HG02642 (cell line): ENCODE measurements around the gene IGSF9.

Experiments used
- ATAC-seq: cut with Tn5 transposase; IDR thresholded peaks from one replicate; pipeline ENCODE4 v1.9.1; 2021; ENCODE audit warnings: mild to moderate bottlenecking; ENCODE audit not compliant: unreplicated experiment, poor library complexity

Gene IGSF9

GRCh38 chr1:159945483-159946241 lies at the start of gene IGSF9:
Gene IGSF9, minus strand, starts transcription at chr1:159945613. Its CDS starts 2,159 bp downstream, at chr1:159943454.
- peak; percentile 66 for ATAC-seq

- ATAC-seq, result no peak
Observed at GRCh38 chr1:159994896-159995295, 49.5 kb upstream of the IGSF9 start.

GRCh38 chr1:159993911-159994310 lies 48.5 kb upstream of the IGSF9 start:
- ATAC-seq, result no peak

- ATAC-seq, result no peak
Observed at GRCh38 chr1:159992161-159992560, 46.7 kb upstream of the IGSF9 start.

- no peak for ATAC-seq
Observed at GRCh38 chr1:159991513-159991912, 46.1 kb upstream of the IGSF9 start.

GRCh38 chr1:159990005-159990404 lies 44.6 kb upstream of the IGSF9 start:
- no peak for ATAC-seq

- no peak for ATAC-seq
Observed at GRCh38 chr1:159989581-159989980, 44.2 kb upstream of the IGSF9 start.

- ATAC-seq, result no peak
Observed at GRCh38 chr1:159988006-159988405, 42.6 kb upstream of the IGSF9 start.

- ATAC-seq, result no peak
Observed at GRCh38 chr1:159987186-159987585, 41.8 kb upstream of the IGSF9 start.

GRCh38 chr1:159986531-159986930 lies 41.1 kb upstream of the IGSF9 start:
- ATAC-seq, result no peak

- ATAC-seq, result no peak
Observed at GRCh38 chr1:159986093-159986492, 40.7 kb upstream of the IGSF9 start.

GRCh38 chr1:159985473-159985872 lies 40.1 kb upstream of the IGSF9 start:
- ATAC-seq, result no peak

GRCh38 chr1:159983681-159984080 lies 38.3 kb upstream of the IGSF9 start:
- no peak for ATAC-seq

- no peak for ATAC-seq
Observed at GRCh38 chr1:159982280-159982679, 36.9 kb upstream of the IGSF9 start.

GRCh38 chr1:159981351-159982055 lies 36.1 kb upstream of the IGSF9 start:
- ATAC-seq, result no peak

GRCh38 chr1:159980786-159981185 lies 35.4 kb upstream of the IGSF9 start:
- no peak for ATAC-seq

GRCh38 chr1:159980076-159980475 lies 34.7 kb upstream of the IGSF9 start:
- ATAC-seq, result no peak

GRCh38 chr1:159979257-159979656 lies 33.8 kb upstream of the IGSF9 start:
- ATAC-seq, result no peak

- ATAC-seq, result no peak
Observed at GRCh38 chr1:159978107-159978398, 32.6 kb upstream of the IGSF9 start.

GRCh38 chr1:159977364-159978106 lies 32.1 kb upstream of the IGSF9 start:
- ATAC-seq, result no peak

- ATAC-seq, result no peak
Observed at GRCh38 chr1:159974350-159974965, 29.0 kb upstream of the IGSF9 start.
